H1 (cell line): ENCODE results near the gene RTN4RL2. TPM values are rescaled to one million over a fixed set of nuclear protein-coding genes. Genes with fewer than 3 reads are reported as not detected.

Source experiments
- CTCF ChIA-PET: fragments of 300-600 bp; sonication (Branson Sonifier 250); formaldehyde crosslinking; loops from one replicate; lab custom pipeline; 2021; ENCODE audit not compliant: partially characterized antibody; lab: Charles Lee
- POLR2A ChIA-PET: fragments of 300-600 bp; sonication (Branson Sonifier 250); formaldehyde crosslinking; loops from one replicate; lab custom pipeline; 2021; ENCODE audit warnings: inconsistent platforms; ENCODE audit not compliant: partially characterized antibody; lab: Charles Lee
- DNase-seq, 2 experiments: peaks; one replicate each; pipeline versions ENCODE4 v3.0.0 to v3.0.0-alpha.2; 2010 to 2022; ENCODE audit warnings: low spot score in 2 of 2, low read depth in 1 of 2, mixed read lengths in 1 of 2
- FAIRE-seq: peaks from 2 replicates; lab custom pipeline; 2011; peaks lifted over from hg19 to GRCh38; lab: Jason Lieb, UNC
- H2AFZ ChIP-seq: 2 replicates; pipeline ENCODE4 v1.8.1; 2012; ENCODE audit warnings: low read length, inconsistent platforms
- H2AK5ac ChIP-seq: 2 replicates; pipeline ENCODE4 v1.6.1; 2013; ENCODE audit warnings: low read depth, low read length
- H2BK120ac ChIP-seq: replicated peaks from 2 replicates; pipeline ENCODE3; 2013; ENCODE audit warnings: low read depth, low read length, inconsistent platforms
- H2BK12ac ChIP-seq: 2 replicates; pipeline ENCODE4 v1.6.1; 2013; ENCODE audit warnings: low read depth, low read length
- H2BK15ac ChIP-seq: 2 replicates; pipeline ENCODE4 v1.6.1; 2013; ENCODE audit warnings: low read length
- H2BK20ac ChIP-seq: 2 replicates; pipeline ENCODE4 v1.6.1; 2013; ENCODE audit warnings: low read length
- H2BK5ac ChIP-seq: 2 replicates; pipeline ENCODE4 v1.6.1; 2013; ENCODE audit warnings: low read depth, low read length
- H3K14ac ChIP-seq: 2 replicates; pipeline ENCODE4 v1.6.1; 2013; ENCODE audit warnings: inconsistent platforms; ENCODE audit not compliant: insufficient read length
- H3K18ac ChIP-seq: 2 replicates; pipeline ENCODE4 v1.6.1; 2013; ENCODE audit warnings: low read length; ENCODE audit errors: extremely low read depth
- H3K23ac ChIP-seq: 2 replicates; pipeline ENCODE4 v1.6.1; 2013; ENCODE audit warnings: inconsistent platforms; ENCODE audit not compliant: insufficient read length
- H3K23me2 ChIP-seq: 2 replicates; pipeline ENCODE4 v1.6.1; 2013; ENCODE audit warnings: low read depth, low read length
- H3K27ac ChIP-seq: 2 replicates; pipeline ENCODE4 v1.6.1; 2011; ENCODE audit warnings: low read depth, low read length, inconsistent platforms
- H3K27me3 ChIP-seq, 4 experiments: replicated peaks in 1 of 4; 1 replicate in 1 of 4; 2 replicates in 3 of 4; pipeline versions ENCODE4 v1.6.1 to v1.8.1; 2011 to 2013; ENCODE audit warnings: low read length in 3 of 4, mild to moderate bottlenecking in 3 of 4, inconsistent platforms in 2 of 4, mixed read lengths in 2 of 4, moderate library complexity in 1 of 4; ENCODE audit not compliant: control insufficient read depth in 3 of 4, insufficient read depth in 3 of 4; ENCODE audit errors: extremely low read depth in 1 of 4
- H3K36me3 ChIP-seq, 4 experiments: 2 replicates each; pipeline versions ENCODE4 v1.6.1 to v1.8.1; 2011 to 2013; ENCODE audit warnings: mild to moderate bottlenecking in 4 of 4, low read length in 3 of 4, moderate library complexity in 2 of 4, control low read depth in 1 of 4, inconsistent platforms in 1 of 4; ENCODE audit not compliant: insufficient read depth in 4 of 4, control insufficient read depth in 2 of 4
- H3K4ac ChIP-seq: replicated peaks from 2 replicates; pipeline ENCODE3; 2013; ENCODE audit warnings: low read length, low read depth, mixed read lengths, inconsistent platforms; ENCODE audit not compliant: insufficient read length
- H3K4me1 ChIP-seq, 4 experiments: replicated peaks in 1 of 4; 1 replicate in 1 of 4; 2 replicates in 3 of 4; pipeline versions ENCODE4 v1.6.1 to v1.8.1; 2011 to 2013; ENCODE audit warnings: low read length in 3 of 4, inconsistent platforms in 2 of 4, mixed read lengths in 1 of 4; ENCODE audit not compliant: insufficient read depth in 4 of 4, control insufficient read depth in 3 of 4
- H3K4me2 ChIP-seq, 2 experiments: 2 replicates each; pipeline versions ENCODE4 v1.6.1 to v1.8.1; 2011 to 2013; ENCODE audit warnings: low read depth in 2 of 2, low read length in 2 of 2, control low read depth in 1 of 2, inconsistent platforms in 1 of 2, mild to moderate bottlenecking in 1 of 2; ENCODE audit not compliant: insufficient read depth in 1 of 2
- H3K4me3 ChIP-seq, 4 experiments: fragments of 200-600, 300-600 bp in 1 of 4; sonication (generic), shearing (Covaris generic), sonication (Bioruptor Twin) in 1 of 4; 2 replicates each; pipeline versions ENCODE4 v1.5.1 to v1.8.1; 2011 to 2016; ENCODE audit warnings: low read length in 4 of 4, low read depth in 3 of 4, control low read depth in 2 of 4, inconsistent platforms in 2 of 4, mild to moderate bottlenecking in 2 of 4, mixed read lengths in 1 of 4, moderate library complexity in 1 of 4; ENCODE audit not compliant: insufficient read depth in 2 of 4; ENCODE audit errors: extremely low read depth in 1 of 4
- H3K56ac ChIP-seq: replicated peaks from 2 replicates; pipeline ENCODE3; 2013; ENCODE audit warnings: low read depth, mild to moderate bottlenecking, mixed read lengths, low read length, inconsistent platforms; ENCODE audit not compliant: insufficient read length
- H3K79me1 ChIP-seq: 2 replicates; pipeline ENCODE4 v1.6.1; 2013; ENCODE audit warnings: low read depth, low read length, control low read depth
- H3K79me2 ChIP-seq, 2 experiments: 2 replicates each; pipeline versions ENCODE4 v1.6.1 to v1.8.1; 2012 to 2013; ENCODE audit warnings: low read length in 2 of 2, mild to moderate bottlenecking in 2 of 2, inconsistent platforms in 1 of 2; ENCODE audit not compliant: insufficient read depth in 2 of 2, control insufficient read depth in 1 of 2
- H3K9ac ChIP-seq, 4 experiments: replicated peaks in 1 of 4; 1 replicate in 1 of 4; 2 replicates in 3 of 4; pipeline versions ENCODE4 v1.6.1 to v1.8.1; 2011 to 2013; ENCODE audit warnings: low read depth in 3 of 4, low read length in 3 of 4, control low read depth in 2 of 4, mild to moderate bottlenecking in 2 of 4, moderate library complexity in 2 of 4, inconsistent platforms in 1 of 4; ENCODE audit errors: extremely low read depth in 1 of 4
- H3K9me3 ChIP-seq, 2 experiments: 2 replicates each; pipeline versions ENCODE4 v1.6.1 to v1.8.1; 2012 to 2013; ENCODE audit warnings: mild to moderate bottlenecking in 2 of 2, moderate library complexity in 2 of 2, control low read depth in 1 of 2, inconsistent platforms in 1 of 2, low read depth in 1 of 2, low read length in 1 of 2, mixed read lengths in 1 of 2; ENCODE audit not compliant: insufficient read depth in 2 of 2
- H4K20me1 ChIP-seq, 2 experiments: replicated peaks in 1 of 2; 2 replicates each; pipeline versions ENCODE3 to v1.8.1; 2011 to 2013; ENCODE audit warnings: inconsistent platforms in 2 of 2, low read length in 2 of 2, mild to moderate bottlenecking in 1 of 2; ENCODE audit not compliant: insufficient read depth in 2 of 2, control insufficient read depth in 1 of 2
- H4K5ac ChIP-seq: 2 replicates; pipeline ENCODE4 v1.6.1; 2013; ENCODE audit warnings: low read length, low read depth, mixed read lengths, inconsistent platforms; ENCODE audit not compliant: insufficient read length
- H4K8ac ChIP-seq: 2 replicates; pipeline ENCODE4 v1.8.0; 2013; ENCODE audit warnings: mild to moderate bottlenecking, moderate library complexity, low read length, inconsistent platforms; ENCODE audit not compliant: insufficient read depth; ENCODE audit errors: extremely low read depth
- H4K91ac ChIP-seq: replicated peaks from 2 replicates; pipeline ENCODE3; 2013; ENCODE audit warnings: low read length, mixed read lengths, inconsistent platforms; ENCODE audit not compliant: insufficient read length
- CHD1 ChIP-seq: IDR thresholded peaks from 2 replicates; pipeline ENCODE4 v1.6.1; 2012; ENCODE audit warnings: low read depth, low read length, improper control_type of control experiment
- GTF2F1 ChIP-seq: IDR thresholded peaks from 2 replicates; pipeline ENCODE4 v1.6.1; 2012; ENCODE audit warnings: low read depth, low read length, improper control_type of control experiment, borderline replicate concordance
- KDM1A ChIP-seq: fragments of 200-600, 300-600 bp; sonication (generic); IDR thresholded peaks from 2 replicates; pipeline ENCODE4 v1.7.1; 2016; ENCODE audit warnings: mild to moderate bottlenecking, low read length, borderline replicate concordance
- NANOG ChIP-seq: IDR thresholded peaks from 2 replicates; pipeline ENCODE4 v1.6.1; 2011; ENCODE audit warnings: low read length, low read depth, mild to moderate bottlenecking, inconsistent platforms; ENCODE audit not compliant: insufficient read depth, poor library complexity, severe bottlenecking
- TBP ChIP-seq: IDR thresholded peaks from 2 replicates; pipeline ENCODE4 v1.6.1; 2011; ENCODE audit warnings: low read depth, low read length, improper control_type of control experiment
- WGBS, 2 experiments: shearing (Covaris generic) in 1 of 2; methylation state at CpG; one replicate each; pipeline versions ENCODE4 v1.1.6 to v1.1.7; 2013 to 2015; ENCODE audit warnings: low lambda C conversion rate in 2 of 2, mixed read lengths in 2 of 2, inconsistent platforms in 1 of 2, low coverage in 1 of 2, missing lambda C conversion rate in 1 of 2; ENCODE audit not compliant: insufficient replicate concordance in 2 of 2, insufficient coverage in 1 of 2, insufficient read length in 1 of 2; ENCODE audit errors: extremely low coverage in 1 of 2, missing lambda C conversion rate in 1 of 2; 5-methylcytosine and 5-hydroxymethylcytosine counted together
- polyA plus RNA-seq, 7 experiments: library from polyadenylated mRNA; depleted of rRNA in 3 of 7; stranded (reverse) in 5 of 7; unstranded in 2 of 7; fragments of >200 nt in 5 of 7; fragments of 200-250 nt in 2 of 7; gene quantifications; 1 replicate in 5 of 7; 2 replicates in 1 of 7; 4 replicates in 1 of 7; pipeline versions ENCODE4 v1.2.1 to v1.2.3, GENCODE V29; 2011 to 2013; ENCODE audit warnings: missing spikeins in 2 of 7, mixed read lengths in 2 of 7
- total RNA-seq: library from RNA; stranded (reverse); fragmentation: NEBNext Ultra II Directional; extraction: Animal tissue kit (Norgen Biotek cat#: 25700); gene quantifications from 2 replicates; pipeline ENCODE4 v1.2.1, GENCODE V29; 2021

RTN4RL2 gene
- total and polyA plus RNA-seq, 2 of the 8 experiments (the other 6 are each of a cell fraction or from before 2014, with no cell fraction given) = 11.4 to 23.7 TPM

GRCh38 chr11:57523419-57523818 is 63.1 kb downstream of the RTN4RL2 start:
- DNase-seq = no peak
- no peak overlapping the region for H3K23ac ChIP-seq
- ChIA-PET POLR2A (interaction anchor here (0.8 to 10.5 kb wide), 9 partner anchors 9 to 124 kb away, joined by 3 to 110 read pairs (median 6); partner anchors contain the start of genes RTN4RL2 and SLC43A1), CTCF (interaction anchor here (0.7 to 25.4 kb wide), 7 partner anchors 6 to 144 kb away, joined by 3 to 1146 read pairs (median 4); partner anchors contain the start of genes RTN4RL2 and SLC43A1)
- no peak overlapping the region for H3K9ac ChIP-seq
- H2BK120ac ChIP-seq = no peak overlapping the region
- H3K4ac ChIP-seq = no peak overlapping the region
- peaks cover 0 to 2% of the 10 kb centered on the region in 2 experiments; a peak in 2 of 4 replicates for H3K79me2 ChIP-seq
- H3K79me1 ChIP-seq = no peaks in the 10 kb centered on the region
- H3K27ac ChIP-seq = no peak overlapping the region
- H3K56ac ChIP-seq = no peak overlapping the region
- no peak overlapping the region for H2BK12ac ChIP-seq
- no peak overlapping the region for H4K91ac ChIP-seq
- no peak overlapping the region for H3K14ac ChIP-seq
- H3K4me2 ChIP-seq = no peak overlapping the region
- no peak overlapping the region for H2AFZ ChIP-seq
- H3K4me3 ChIP-seq = no peak overlapping the region
- H3K18ac ChIP-seq = no peak overlapping the region
- H2BK5ac ChIP-seq = no peak overlapping the region
- 87% methylated on average over 4 of the region's 4 CpGs; no CpG with 5 or more reads in 1 of the 2 experiments for whole genome bisulfite sequencing, 2 experiments
- H3K27me3 ChIP-seq = no peaks in the 10 kb centered on the region
- FAIRE-seq = no peak
- no peak overlapping the region for H4K5ac ChIP-seq
- no peak overlapping the region for H2BK15ac ChIP-seq
- H4K8ac ChIP-seq = no peak overlapping the region
- no peak overlapping the region for H2AK5ac ChIP-seq
- no peaks in the 10 kb centered on the region for H3K23me2 ChIP-seq
- H3K36me3 ChIP-seq = peaks cover 0 to under 1% (median under 1%) of the 10 kb centered on the region in 4 experiments; a peak in 3 of 8 replicates
- H3K9me3 ChIP-seq = no peaks in the 10 kb centered on the region
- H4K20me1 ChIP-seq = peaks cover 0 to 1% of the 10 kb centered on the region in 2 experiments
- TF ChIP-seq TBP = no peak
- TF ChIP-seq CHD1 = no peak
- no peak for TF ChIP-seq NANOG
- peak; percentile 32; the same call in 1 of the 2 replicates for TF ChIP-seq KDM1A
- TF ChIP-seq GTF2F1 = no peak
- H2BK20ac ChIP-seq = no peak overlapping the region
- peaks cover 0 to 7% (median 3%) of the 10 kb centered on the region in 4 experiments; a peak in 3 of 7 replicates for H3K4me1 ChIP-seq
